Testis (tissue), 3 donors: Measurements from ENCODE around the gene COL6A3. TPM values are rescaled to one million over a fixed set of nuclear protein-coding genes. Genes with fewer than 3 reads are reported as not detected.

Source experiments
- DNase-seq: peaks from one replicate; pipeline ENCODE4 v3.0.0-alpha.2; 2019
- H3K27ac ChIP-seq, 2 donors: fragments of 200-600 bp; sonication (generic); one replicate each; pipeline ENCODE4 v1.5.1; 2019
- H3K27me3 ChIP-seq: fragments of 200-600 bp; sonication (generic); one replicate; pipeline ENCODE4 v1.5.1; 2019
- H3K36me3 ChIP-seq: fragments of 200-600 bp; sonication (generic); one replicate; pipeline ENCODE4 v1.5.1; 2017; ENCODE audit warnings: low read depth; ENCODE audit errors: missing control alignments
- H3K4me1 ChIP-seq: fragments of 200-600 bp; sonication (generic); one replicate; pipeline ENCODE4 v1.5.1; 2019
- H3K4me3 ChIP-seq, 2 donors: fragments of 200-600 bp; sonication (generic); one replicate each; pipeline ENCODE4 v1.5.1; 2017 to 2019
- H3K9me3 ChIP-seq: fragments of 200-600 bp; sonication (generic); one replicate; pipeline ENCODE4 v1.5.1; 2017
- CTCF ChIP-seq, 3 experiments: fragments of 450-650 bp in 2 of 3; fragments of 200-600 bp in 1 of 3; sonication (generic) in 1 of 3; IDR thresholded peaks; one replicate each; pipeline ENCODE4 v1.5.1; 2016 to 2019; ENCODE audit warnings: antibody characterized with exemption in 3 of 3, mild to moderate bottlenecking in 2 of 3, moderate library complexity in 1 of 3
- POLR2A ChIP-seq: fragments of 450-650 bp; IDR thresholded peaks from one replicate; pipeline ENCODE4 v1.6.1; 2017; ENCODE audit warnings: antibody characterized with exemption, mild to moderate bottlenecking, moderate library complexity
- WGBS, 2 donors: methylation state at CpG; one replicate each; pipeline ENCODE4 v1.1.5; 2018; 5-methylcytosine and 5-hydroxymethylcytosine counted together
- intact Hi-C: fragments of 100-400 bp; cut with DNase I; formaldehyde crosslinking; loops from one replicate; pipeline ENCODE4 v1.15.1; 2023; ENCODE audit warnings: low total_unique reads
- polyA plus RNA-seq: library from polyadenylated mRNA; stranded (reverse); fragments of 350-450 nt; fragmentation: Illumina TruSeq; extraction: RNeasy Lipid Tissue Mini Kit (QIAGEN cat#74804); gene quantifications from one replicate; pipeline ENCODE4 v1.2.3, GENCODE V29; 2014; ENCODE audit warnings: low read depth, low replicate concordance; ENCODE audit not compliant: insufficient read depth
- total RNA-seq, 2 donors: library from RNA; depleted of rRNA; stranded (reverse); fragments of >200 nt; gene quantifications; one replicate each; pipeline ENCODE4 v1.2.3, GENCODE V29; 2016

The COL6A3 gene
- total and polyA plus RNA-seq, 3 donors from 2014 or later = 35.1 to 93.1 (median 74.1) TPM

- H3K4me3 ChIP-seq = no peak overlapping the region
- 78 to 79% methylated on average over 7 of the region's 7 CpGs for WGBS, 2 donors
- TF ChIP-seq CTCF (IDR thresholded peaks at IDR 0.05) (no peak), POLR2A (no peak)
Observed at GRCh38 chr2:237314198-237314597, 99.8 kb downstream of the COL6A3 start.

GRCh38 chr2:237312021-237312755 lies 101.8 kb downstream of the COL6A3 start:
- TF ChIP-seq CTCF (IDR thresholded peaks at IDR 0.05) = no peak
- no peak for TF ChIP-seq POLR2A
- 85 to 91% methylated on average over 12 of the region's 12 CpGs for WGBS, 2 donors
- no peaks in the 10 kb centered on the region for H3K36me3 ChIP-seq

More at GRCh38 chr2:237314198-237314597, 99.8 kb downstream of the COL6A3 start:
- Histone ChIP-seq H3K27me3 (no peaks in the 10 kb centered on the region), H3K4me1 (peaks cover 26% of the 10 kb centered on the region), H3K27ac (peak overlapping the region; percentile 85 to 93), H3K36me3 (no peaks in the 10 kb centered on the region), H3K9me3 (no peaks in the 10 kb centered on the region)
- DNase-seq = no peak
- intact Hi-C loops = no loop called here

GRCh38 chr2:237310515-237311114 lies 103.3 kb downstream of the COL6A3 start:
- no peak for TF ChIP-seq CTCF (IDR thresholded peaks at IDR 0.05)
- no peak for TF ChIP-seq POLR2A
- H3K4me1 ChIP-seq = peaks cover 17% of the 10 kb centered on the region

More at GRCh38 chr2:237312021-237312755, 101.8 kb downstream of the COL6A3 start:
- DNase-seq = no peak
- intact Hi-C loops = loop anchor here (2.0 kb wide), 1 partner anchor 49 kb away; no protein-coding TSS in a partner anchor
- no peak overlapping the region for H3K4me3 ChIP-seq
- no peaks in the 10 kb centered on the region for H3K27me3 ChIP-seq
- peaks cover 26% of the 10 kb centered on the region for H3K4me1 ChIP-seq
- H3K9me3 ChIP-seq = no peaks in the 10 kb centered on the region
- H3K27ac ChIP-seq = no peak overlapping the region

GRCh38 chr2:237309416-237309815 lies 104.5 kb downstream of the COL6A3 start:
- peaks cover 11% of the 10 kb centered on the region for H3K4me1 ChIP-seq
- H3K27ac ChIP-seq = peak overlapping the region in 1 of 2 donors; percentile 73
- H3K36me3 ChIP-seq = no peaks in the 10 kb centered on the region
- TF ChIP-seq POLR2A = no peak
- TF ChIP-seq CTCF (IDR thresholded peaks at IDR 0.05) = no peak
- H3K9me3 ChIP-seq = no peaks in the 10 kb centered on the region
- intact Hi-C loops = no loop called here
- DNase-seq = no peak
- WGBS, 2 donors = 28 to 55% methylated on average over 4 of the region's 4 CpGs
- no peak overlapping the region for H3K4me3 ChIP-seq
- no peaks in the 10 kb centered on the region for H3K27me3 ChIP-seq

More at GRCh38 chr2:237310515-237311114, 103.3 kb downstream of the COL6A3 start:
- no peaks in the 10 kb centered on the region for H3K36me3 ChIP-seq
- intact Hi-C loops = no loop called here
- no peak overlapping the region for H3K27ac ChIP-seq
- no peaks in the 10 kb centered on the region for H3K9me3 ChIP-seq
- H3K27me3 ChIP-seq = no peaks in the 10 kb centered on the region
- WGBS, 2 donors = 69 to 73% methylated on average over 14 of the region's 14 CpGs
- no peak for DNase-seq
- no peak overlapping the region for H3K4me3 ChIP-seq
